ENCODE results near the gene DAB2IP.

- TF ChIP-seq CTCF (IDR thresholded peaks at IDR 0.05; ENCODE audit: insufficient read depth, low read depth, low read length) (no peak), EZH2 (IDR thresholded peaks at IDR 0.05; ENCODE audit: insufficient read depth, low read length) (no peak)
Measured at GRCh38 chr9:121760571-121760970, 109.1 kb downstream of the DAB2IP start.
